Measurements from ENCODE around the gene SERINC2.

SERINC2 gene

DNA sequence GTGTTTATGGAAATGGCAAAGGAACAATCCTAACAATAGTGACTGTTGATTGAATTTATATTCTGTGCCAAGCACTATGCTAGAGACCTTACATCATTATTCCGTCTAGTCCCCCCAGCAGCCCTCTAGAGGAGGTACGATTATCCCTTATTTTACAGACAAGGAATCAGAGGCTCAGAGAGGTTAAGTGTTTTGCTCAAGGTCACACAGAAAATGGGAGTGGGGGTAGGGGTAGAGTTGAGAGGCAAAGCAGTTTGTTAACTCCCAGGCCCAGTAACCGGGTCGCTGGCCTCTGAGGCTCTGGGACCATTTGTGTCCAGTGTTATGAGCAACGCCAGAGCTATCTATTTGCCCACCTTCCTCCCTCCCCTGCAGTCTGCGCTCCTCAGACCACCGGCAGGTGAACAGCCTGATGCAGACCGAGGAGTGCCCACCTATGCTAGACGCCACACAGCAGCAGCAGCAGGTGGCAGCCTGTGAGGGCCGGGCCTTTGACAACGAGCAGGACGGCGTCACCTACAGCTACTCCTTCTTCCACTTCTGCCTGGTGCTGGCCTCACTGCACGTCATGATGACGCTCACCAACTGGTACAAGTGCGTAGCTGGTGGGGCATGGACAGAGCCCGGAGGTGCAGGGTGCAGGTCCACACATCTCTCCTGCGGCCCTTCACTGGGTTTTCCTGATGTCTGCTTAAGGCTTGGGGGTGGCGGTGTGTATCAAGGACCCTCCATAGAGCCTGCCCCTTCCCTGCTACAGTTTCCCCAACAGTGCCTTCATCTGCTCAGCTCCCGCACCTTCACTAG is 19.8 kb downstream of the SERINC2 start:
- no peaks in the 10 kb centered on the region for H3K27me3 Mint-ChIP-seq
- no peak overlapping the region for H3K4me3 Mint-ChIP-seq
- no peaks in the 10 kb centered on the region for H3K9me3 Mint-ChIP-seq (ENCODE audit: low read depth)
- no peaks in the 10 kb centered on the region for H3K36me3 Mint-ChIP-seq
- H3K27ac Mint-ChIP-seq: no peak overlapping the region
- no peaks in the 10 kb centered on the region for H3K4me1 Mint-ChIP-seq (ENCODE audit: low read depth)

DNA sequence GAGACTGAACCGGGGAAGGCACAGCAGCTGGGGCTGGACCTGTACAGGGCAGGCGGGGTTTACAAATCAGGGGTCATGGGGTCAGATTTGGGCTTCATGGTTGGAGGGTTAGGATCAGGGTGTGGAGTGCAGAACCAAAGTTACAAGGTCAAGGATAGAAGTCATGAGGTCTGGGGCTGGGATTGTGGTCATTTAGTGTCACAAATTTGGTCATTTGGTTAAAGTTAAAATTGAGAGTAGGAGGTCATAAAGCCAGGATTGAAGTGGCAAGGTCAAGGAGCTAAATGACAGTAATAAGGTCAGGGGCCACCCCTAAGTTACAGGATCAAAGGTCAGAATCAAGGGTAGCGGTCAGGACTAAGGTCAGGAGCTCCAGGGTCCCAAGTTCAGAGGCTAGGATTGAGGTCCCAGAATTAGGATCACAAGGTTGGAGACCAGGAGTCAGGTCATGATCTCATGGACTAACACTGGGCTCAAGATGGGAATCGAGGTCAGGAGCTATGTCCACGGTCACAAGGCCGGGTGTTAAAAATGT is 20.4 kb downstream of the SERINC2 start:
- Mint-ChIP-seq H3K4me3 (no peak overlapping the region), H3K9me3 (ENCODE audit: low read depth) (no peaks in the 10 kb centered on the region), H3K27ac (no peak overlapping the region), H3K36me3 (no peaks in the 10 kb centered on the region), H3K27me3 (no peaks in the 10 kb centered on the region), H3K4me1 (ENCODE audit: low read depth) (no peaks in the 10 kb centered on the region)

DNA sequence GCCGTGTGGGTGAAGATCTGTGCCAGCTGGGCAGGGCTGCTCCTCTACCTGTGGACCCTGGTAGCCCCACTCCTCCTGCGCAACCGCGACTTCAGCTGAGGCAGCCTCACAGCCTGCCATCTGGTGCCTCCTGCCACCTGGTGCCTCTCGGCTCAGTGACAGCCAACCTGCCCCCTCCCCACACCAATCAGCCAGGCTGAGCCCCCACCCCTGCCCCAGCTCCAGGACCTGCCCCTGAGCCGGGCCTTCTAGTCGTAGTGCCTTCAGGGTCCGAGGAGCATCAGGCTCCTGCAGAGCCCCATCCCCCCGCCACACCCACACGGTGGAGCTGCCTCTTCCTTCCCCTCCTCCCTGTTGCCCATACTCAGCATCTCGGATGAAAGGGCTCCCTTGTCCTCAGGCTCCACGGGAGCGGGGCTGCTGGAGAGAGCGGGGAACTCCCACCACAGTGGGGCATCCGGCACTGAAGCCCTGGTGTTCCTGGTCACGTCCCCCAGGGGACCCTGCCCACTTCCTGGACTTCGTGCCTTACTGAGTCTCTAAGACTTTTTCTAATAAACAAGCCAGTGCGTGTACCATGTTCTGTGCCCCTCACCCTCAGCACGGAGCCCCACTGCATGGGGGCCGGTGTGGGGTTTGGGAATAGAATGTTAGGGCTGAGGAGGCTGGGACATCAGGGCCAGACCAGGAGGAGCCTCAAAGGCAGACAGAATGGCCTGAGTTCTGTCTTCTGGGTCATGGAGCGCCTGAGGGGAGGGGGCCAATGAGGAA is 21.3 kb downstream of the SERINC2 start:
- H3K4me3 Mint-ChIP-seq: no peak overlapping the region
- H3K27ac Mint-ChIP-seq: no peak overlapping the region
- no peaks in the 10 kb centered on the region for H3K9me3 Mint-ChIP-seq (ENCODE audit: low read depth)
- no peaks in the 10 kb centered on the region for H3K27me3 Mint-ChIP-seq
- no peaks in the 10 kb centered on the region for H3K36me3 Mint-ChIP-seq
- no peaks in the 10 kb centered on the region for H3K4me1 Mint-ChIP-seq (ENCODE audit: low read depth)

DNA sequence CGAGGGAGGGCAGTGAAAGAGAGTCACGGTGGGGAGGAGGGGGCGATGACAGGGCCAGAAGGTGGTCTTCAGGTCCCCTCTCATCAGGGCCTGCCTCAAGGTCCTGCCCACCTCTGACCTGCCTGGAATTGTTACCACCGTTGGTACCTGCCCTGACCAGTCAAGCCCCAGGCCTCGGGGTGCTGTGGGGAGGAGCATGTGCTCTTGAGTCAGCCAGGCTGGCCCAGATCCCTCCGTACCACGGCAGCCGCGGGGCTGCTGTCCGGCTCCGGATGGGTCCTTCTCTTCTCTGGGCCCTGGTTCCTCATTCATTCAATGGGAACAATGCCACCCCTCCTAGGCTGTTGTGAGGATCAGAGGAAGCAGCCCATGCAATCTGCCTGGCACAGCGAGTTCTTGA is 22.0 kb downstream of the SERINC2 start:
- Mint-ChIP-seq H3K4me3 (no peak overlapping the region), H3K27me3 (no peaks in the 10 kb centered on the region), H3K9me3 (ENCODE audit: low read depth) (no peaks in the 10 kb centered on the region), H3K36me3 (no peaks in the 10 kb centered on the region), H3K27ac (no peak overlapping the region), H3K4me1 (ENCODE audit: low read depth) (no peaks in the 10 kb centered on the region)

DNA sequence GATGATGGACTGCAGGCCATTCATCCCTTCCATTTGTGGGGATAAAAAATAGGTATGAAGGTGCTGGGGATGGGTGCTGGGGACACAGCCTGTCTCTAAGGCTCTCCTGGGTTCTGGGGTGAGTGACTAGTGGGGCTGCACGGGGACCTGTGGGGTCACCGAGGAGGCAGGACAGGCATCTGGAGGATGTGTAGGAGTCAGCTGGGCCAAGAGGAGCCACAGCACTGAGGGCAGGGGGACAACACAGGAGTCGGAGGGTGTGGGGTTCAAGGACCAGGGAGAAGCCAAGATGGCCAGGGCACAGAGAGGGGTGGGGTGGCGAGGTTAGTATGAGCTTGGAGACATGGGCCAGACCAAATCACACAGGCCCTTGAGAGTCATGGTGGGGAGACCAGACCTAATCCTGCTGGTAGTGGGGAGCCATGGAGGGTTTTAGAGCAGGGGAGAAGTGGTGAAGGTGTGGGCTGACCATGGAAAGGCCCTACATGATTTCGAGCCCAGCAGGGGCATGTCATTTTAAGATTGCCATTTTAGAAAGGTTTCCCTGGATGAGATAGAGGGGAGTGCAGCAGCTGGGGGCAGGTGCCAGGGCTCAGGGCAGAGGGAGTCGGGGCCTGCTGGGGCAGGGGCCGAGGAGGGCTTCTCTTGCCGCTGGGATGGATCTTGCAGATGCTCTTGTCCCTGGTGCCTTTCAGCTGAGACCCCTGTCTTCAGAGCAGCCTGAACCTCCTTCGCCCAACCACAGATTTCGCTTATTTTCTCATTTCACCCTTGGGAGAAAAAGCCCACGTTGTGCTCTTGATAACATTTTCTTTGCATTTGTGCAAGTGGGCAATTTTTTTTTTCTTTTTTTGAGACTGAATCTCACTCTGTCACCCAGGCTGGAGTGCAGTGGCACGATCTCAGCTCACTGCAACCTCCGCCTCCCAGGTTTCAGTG is 22.7 kb downstream of the SERINC2 start:
- no peak overlapping the region for H3K4me3 Mint-ChIP-seq
- H3K27ac Mint-ChIP-seq: no peak overlapping the region
- H3K27me3 Mint-ChIP-seq: no peaks in the 10 kb centered on the region
- no peaks in the 10 kb centered on the region for H3K4me1 Mint-ChIP-seq (ENCODE audit: low read depth)
- no peaks in the 10 kb centered on the region for H3K36me3 Mint-ChIP-seq
- no peaks in the 10 kb centered on the region for H3K9me3 Mint-ChIP-seq (ENCODE audit: low read depth)

DNA sequence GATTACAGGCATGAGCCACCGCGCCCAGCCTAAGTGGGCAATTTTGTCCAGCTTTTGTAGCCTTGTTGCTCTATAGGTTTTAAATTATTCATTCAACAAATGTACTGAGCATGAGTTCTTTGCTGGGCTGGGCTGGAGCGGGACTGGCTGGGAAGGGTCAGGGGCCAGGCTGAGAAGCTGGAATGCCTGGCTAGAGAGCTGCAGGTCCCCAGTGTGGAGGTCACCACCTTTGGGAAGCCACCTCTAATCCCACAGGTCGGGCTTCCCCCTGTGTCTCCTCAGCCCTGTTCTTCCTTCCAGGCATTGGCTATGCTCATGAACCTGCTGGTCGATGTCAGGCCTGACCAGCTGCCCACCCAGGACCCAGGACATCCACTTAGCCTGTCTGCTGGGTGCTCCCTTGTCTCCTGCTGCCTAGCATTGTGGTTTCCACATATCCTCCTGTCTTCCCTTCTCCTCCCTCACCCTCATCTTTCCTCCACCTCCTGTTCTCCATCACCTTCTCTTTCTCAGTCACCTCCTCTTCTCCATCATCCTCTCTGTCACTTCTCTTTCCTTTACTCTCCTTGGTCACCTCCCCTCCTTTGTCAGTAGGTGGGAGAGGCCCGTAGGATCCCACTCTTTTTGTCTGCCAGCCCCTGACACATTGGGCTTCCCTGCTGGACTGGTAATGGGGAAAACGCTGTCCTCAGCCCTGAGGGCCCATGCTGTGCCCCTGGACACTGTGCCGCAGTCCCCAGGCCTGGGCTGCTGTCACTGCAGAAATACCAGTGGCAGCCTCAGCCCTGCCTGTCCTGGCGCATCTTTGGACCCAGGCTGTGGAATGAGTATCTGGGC is 23.8 kb downstream of the SERINC2 start:
- H3K4me1 Mint-ChIP-seq (ENCODE audit: low read depth): no peaks in the 10 kb centered on the region
- no peak overlapping the region for H3K27ac Mint-ChIP-seq
- H3K27me3 Mint-ChIP-seq: no peaks in the 10 kb centered on the region
- H3K36me3 Mint-ChIP-seq: no peaks in the 10 kb centered on the region
- H3K4me3 Mint-ChIP-seq: no peak overlapping the region
- H3K9me3 Mint-ChIP-seq (ENCODE audit: low read depth): no peaks in the 10 kb centered on the region

DNA sequence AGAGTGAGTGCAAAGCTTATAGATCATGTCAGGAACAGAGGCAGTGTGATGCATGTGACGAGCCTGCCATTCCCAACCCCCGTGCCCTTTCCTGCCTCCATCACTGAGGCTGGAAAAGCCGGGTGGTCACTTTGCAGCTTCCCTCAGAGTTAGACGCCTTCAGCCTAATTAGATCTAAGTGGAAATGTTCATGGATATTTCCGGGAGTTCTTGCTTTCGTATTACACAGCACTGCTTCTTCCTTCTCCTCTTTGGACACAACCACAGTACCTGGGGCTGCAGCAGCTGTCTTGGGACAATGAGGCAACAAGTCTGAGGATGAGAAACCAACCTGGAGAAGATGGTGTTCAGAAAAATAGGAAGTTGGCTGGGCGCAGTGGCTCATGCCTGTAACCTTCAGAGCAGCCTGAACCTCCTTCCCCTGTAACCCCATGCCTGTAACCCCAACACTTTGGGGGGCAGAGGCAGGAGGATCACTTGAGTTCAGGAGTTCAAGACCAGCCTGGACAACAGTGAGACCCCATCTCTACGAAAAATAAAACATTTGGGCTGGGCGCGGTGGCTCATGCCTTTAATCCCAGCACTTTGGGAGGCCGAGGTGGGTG is 24.5 kb downstream of the SERINC2 start:
- Mint-ChIP-seq H3K27me3 (no peaks in the 10 kb centered on the region), H3K27ac (no peak overlapping the region), H3K9me3 (ENCODE audit: low read depth) (no peaks in the 10 kb centered on the region), H3K36me3 (no peaks in the 10 kb centered on the region), H3K4me3 (no peak overlapping the region), H3K4me1 (ENCODE audit: low read depth) (no peaks in the 10 kb centered on the region)

DNA sequence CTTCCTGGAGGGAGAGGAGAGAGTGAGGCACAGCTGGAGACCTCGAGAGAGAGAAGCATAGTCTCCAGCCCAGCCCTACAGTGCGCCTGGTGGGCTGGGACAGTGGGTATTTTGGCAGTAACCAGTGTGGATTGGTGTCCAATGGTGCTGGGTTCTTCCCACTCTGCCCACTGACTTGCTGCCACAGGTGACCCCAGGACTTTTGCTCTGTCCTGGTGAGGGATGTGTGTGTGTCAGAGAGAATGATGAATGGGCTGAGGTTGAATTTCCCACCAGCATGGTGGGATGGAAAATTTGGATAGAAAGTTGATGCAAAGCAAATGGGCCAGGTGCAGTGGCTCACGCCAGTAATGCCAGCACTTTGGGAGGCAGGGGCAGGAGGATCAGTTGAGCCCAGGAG is 26.3 kb downstream of the SERINC2 start:
- Mint-ChIP-seq H3K4me3 (no peak overlapping the region), H3K36me3 (no peaks in the 10 kb centered on the region), H3K27me3 (no peaks in the 10 kb centered on the region), H3K9me3 (ENCODE audit: low read depth) (no peaks in the 10 kb centered on the region), H3K27ac (no peak overlapping the region), H3K4me1 (ENCODE audit: low read depth) (no peaks in the 10 kb centered on the region)

DNA sequence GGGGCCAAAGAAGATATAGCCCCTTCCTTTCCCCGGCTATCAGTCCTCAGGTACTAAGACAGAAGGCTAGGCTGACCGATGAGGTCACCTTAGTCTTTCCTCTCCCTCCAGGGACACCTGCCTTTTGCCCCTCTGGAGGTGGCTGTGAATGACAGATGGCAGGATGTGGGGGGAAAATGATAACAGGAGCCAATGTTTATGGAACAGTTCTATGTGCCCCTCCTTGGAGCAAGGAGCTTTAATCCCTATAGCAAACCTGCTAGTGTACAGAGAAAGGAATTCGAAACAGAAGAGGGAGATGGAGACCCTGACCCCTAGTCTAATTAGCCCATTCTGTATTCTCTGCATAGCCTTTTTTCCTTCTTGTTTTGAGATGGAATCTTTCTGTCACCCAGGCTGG is 28.1 kb downstream of the SERINC2 start:
- Mint-ChIP-seq H3K9me3 (ENCODE audit: low read depth) (no peaks in the 10 kb centered on the region), H3K36me3 (no peaks in the 10 kb centered on the region), H3K4me1 (ENCODE audit: low read depth) (no peaks in the 10 kb centered on the region), H3K27me3 (no peaks in the 10 kb centered on the region), H3K4me3 (no peak overlapping the region), H3K27ac (no peak overlapping the region)

DNA sequence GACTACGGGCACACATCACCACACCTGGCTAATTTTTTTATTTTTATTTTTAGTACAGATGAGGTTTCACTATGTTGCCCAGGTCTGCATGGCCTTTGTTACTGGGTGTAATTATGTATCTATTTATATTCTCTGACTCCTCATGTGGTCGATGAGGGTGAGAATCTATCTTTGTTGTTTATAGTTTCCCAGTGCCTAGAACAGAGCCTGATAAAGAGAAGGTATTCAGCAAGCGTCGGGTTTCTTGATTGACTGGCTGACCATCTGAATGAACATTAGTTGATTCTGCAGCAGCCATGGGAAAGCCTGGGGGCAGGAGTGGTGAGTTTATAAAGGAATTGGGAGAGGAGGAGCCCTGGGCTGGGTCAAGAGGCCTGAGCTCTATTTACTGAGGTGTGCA is 28.5 kb downstream of the SERINC2 start:
- Mint-ChIP-seq H3K4me1 (ENCODE audit: low read depth) (no peaks in the 10 kb centered on the region), H3K27ac (no peak overlapping the region), H3K4me3 (no peak overlapping the region)

DNA sequence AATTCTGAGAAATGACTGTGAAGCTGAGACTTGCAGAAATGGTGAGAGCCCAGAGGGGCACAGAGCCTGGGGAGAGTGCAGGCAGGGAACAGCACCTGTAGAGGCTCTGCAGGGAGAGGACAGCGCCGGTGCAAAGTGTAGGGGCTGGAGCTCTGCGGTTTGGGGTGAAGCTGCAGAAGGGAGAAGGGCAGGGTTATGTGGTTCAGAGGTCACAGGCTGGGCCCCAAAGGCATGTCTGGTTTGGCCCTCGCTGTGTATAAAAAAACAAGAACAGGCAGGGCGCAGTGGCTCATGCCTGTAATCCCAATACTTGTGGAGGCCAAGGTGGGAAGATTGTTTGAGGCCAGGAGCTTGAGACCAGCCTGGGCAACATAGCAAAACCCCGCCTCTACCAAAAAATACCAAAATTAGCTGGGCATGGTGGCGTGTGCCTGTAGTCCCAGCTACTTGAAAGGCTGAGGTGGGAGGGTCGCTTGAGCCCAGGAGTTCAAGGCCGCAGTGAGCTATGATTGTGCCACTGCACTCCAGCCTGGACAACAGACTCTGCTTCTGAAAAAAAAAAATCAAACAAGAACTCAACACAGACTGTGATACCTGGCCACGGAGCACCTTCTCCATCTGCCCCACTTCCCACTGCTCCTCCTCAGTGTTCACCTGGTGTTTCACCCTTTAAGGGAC is 29.1 kb downstream of the SERINC2 start:
- no peaks in the 10 kb centered on the region for H3K9me3 Mint-ChIP-seq (ENCODE audit: low read depth)
- H3K27ac Mint-ChIP-seq: no peak overlapping the region
- no peaks in the 10 kb centered on the region for H3K27me3 Mint-ChIP-seq
- no peak overlapping the region for H3K4me3 Mint-ChIP-seq
- H3K36me3 Mint-ChIP-seq: no peaks in the 10 kb centered on the region
- no peaks in the 10 kb centered on the region for H3K4me1 Mint-ChIP-seq (ENCODE audit: low read depth)

More for the DNA sequence above, 28.5 kb downstream of the SERINC2 start:
- no peaks in the 10 kb centered on the region for H3K27me3 Mint-ChIP-seq
- H3K9me3 Mint-ChIP-seq (ENCODE audit: low read depth): no peaks in the 10 kb centered on the region
- no peaks in the 10 kb centered on the region for H3K36me3 Mint-ChIP-seq

DNA sequence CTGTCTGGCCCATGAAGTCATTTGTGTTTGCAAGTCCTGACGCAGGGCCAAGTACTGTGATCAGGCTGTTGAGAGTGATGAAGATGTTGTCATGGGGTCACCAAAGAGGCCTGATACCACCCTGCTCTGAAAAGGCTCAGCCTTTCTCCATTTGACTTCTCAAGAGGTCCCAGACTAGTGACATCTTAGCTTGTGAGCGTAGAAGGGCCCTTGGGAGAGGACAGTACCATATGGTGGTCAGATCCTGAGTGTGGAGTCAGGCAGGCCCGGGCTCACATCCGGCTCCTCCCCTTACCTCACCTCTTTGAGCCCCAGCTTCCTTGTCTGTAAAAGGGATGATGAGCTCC is 29.6 kb downstream of the SERINC2 start:
- Mint-ChIP-seq H3K36me3 (no peaks in the 10 kb centered on the region), H3K4me3 (no peak overlapping the region), H3K27ac (no peak overlapping the region), H3K9me3 (ENCODE audit: low read depth) (no peaks in the 10 kb centered on the region), H3K4me1 (ENCODE audit: low read depth) (no peaks in the 10 kb centered on the region), H3K27me3 (no peaks in the 10 kb centered on the region)

DNA sequence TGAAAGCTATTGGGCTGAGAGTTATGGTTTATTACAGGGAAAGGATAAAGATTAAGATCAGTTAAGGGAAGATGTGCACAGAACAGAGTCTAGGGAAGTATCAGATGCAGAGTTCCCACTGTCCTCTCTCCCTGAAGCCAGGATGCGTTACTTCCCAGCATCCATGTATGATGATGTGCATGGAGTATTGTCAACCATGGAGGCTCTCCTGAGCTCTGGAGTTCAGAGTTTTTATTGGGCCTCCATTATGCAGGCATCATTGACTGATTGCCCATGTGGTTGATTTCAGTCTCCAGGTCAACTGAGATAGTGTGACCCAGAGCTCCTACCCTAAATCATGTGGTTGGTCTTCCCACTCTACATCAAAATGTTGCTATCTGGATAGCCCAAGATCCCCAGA is 30.7 kb downstream of the SERINC2 start:
- H3K4me3 Mint-ChIP-seq: no peak overlapping the region
- H3K36me3 Mint-ChIP-seq: no peaks in the 10 kb centered on the region
- no peak overlapping the region for H3K27ac Mint-ChIP-seq
- peaks cover 1% of the 10 kb centered on the region for H3K27me3 Mint-ChIP-seq
- no peaks in the 10 kb centered on the region for H3K4me1 Mint-ChIP-seq (ENCODE audit: low read depth)
- no peaks in the 10 kb centered on the region for H3K9me3 Mint-ChIP-seq (ENCODE audit: low read depth)

Measured in activated naive CD8-positive, alpha-beta T cell (primary cell).